H7 (cell line): ENCODE data around the gene NFATC2. TPM values are rescaled to one million over a fixed set of nuclear protein-coding genes. Genes with fewer than 3 reads are reported as not detected.

ENCODE experiments used
- DNase-seq: peaks from one replicate; pipeline ENCODE4 v3.0.0; 2012
- H3K27me3 ChIP-seq: 2 replicates; pipeline ENCODE4 v1.6.0; 2011; ENCODE audit warnings: mild to moderate bottlenecking, low read length; ENCODE audit not compliant: control insufficient read depth, insufficient read depth
- H3K36me3 ChIP-seq: replicated peaks from 2 replicates; pipeline ENCODE4 v1.5.1; 2011; ENCODE audit warnings: low read length; ENCODE audit not compliant: control insufficient read depth, insufficient read depth
- H3K4me3 ChIP-seq: 2 replicates; pipeline ENCODE4 v1.5.1; 2011; ENCODE audit warnings: low read depth, mild to moderate bottlenecking, control low read depth, low read length, moderate library complexity; ENCODE audit not compliant: insufficient read depth
- total RNA-seq: library from RNA; depleted of rRNA; stranded (reverse); fragments of >200 nt; shearing (Covaris generic); gene quantifications from 2 replicates; pipeline ENCODE4 v1.2.3, GENCODE V29; 2014

Gene NFATC2
- total RNA-seq, 1 experiment from 2014 or later: 0.28 TPM

DNA sequence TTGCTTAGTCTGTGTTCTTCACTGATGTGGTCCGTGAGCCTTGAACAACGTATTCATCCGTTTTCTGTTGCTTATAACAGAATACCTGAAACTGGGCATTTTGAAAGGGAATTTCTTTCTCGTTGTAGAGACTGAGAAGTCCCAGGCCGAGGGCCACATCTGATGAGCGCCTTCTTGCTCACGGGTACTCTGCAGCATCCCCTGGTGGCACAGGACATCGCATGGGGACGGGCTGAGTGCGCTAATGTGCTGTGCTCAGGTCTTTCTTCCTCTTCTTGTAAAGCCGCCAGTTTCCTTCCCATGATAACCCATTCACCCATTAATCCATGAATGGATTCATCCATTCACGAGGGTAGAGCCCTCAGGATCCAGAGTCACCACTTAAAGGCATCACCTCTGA is 161.0 kb downstream of the NFATC2 start:
- H3K27me3 ChIP-seq: no peaks in the 10 kb centered on the region
- no peaks in the 10 kb centered on the region for H3K36me3 ChIP-seq
- DNase-seq: no peak
- no peak overlapping the region for H3K4me3 ChIP-seq

DNA sequence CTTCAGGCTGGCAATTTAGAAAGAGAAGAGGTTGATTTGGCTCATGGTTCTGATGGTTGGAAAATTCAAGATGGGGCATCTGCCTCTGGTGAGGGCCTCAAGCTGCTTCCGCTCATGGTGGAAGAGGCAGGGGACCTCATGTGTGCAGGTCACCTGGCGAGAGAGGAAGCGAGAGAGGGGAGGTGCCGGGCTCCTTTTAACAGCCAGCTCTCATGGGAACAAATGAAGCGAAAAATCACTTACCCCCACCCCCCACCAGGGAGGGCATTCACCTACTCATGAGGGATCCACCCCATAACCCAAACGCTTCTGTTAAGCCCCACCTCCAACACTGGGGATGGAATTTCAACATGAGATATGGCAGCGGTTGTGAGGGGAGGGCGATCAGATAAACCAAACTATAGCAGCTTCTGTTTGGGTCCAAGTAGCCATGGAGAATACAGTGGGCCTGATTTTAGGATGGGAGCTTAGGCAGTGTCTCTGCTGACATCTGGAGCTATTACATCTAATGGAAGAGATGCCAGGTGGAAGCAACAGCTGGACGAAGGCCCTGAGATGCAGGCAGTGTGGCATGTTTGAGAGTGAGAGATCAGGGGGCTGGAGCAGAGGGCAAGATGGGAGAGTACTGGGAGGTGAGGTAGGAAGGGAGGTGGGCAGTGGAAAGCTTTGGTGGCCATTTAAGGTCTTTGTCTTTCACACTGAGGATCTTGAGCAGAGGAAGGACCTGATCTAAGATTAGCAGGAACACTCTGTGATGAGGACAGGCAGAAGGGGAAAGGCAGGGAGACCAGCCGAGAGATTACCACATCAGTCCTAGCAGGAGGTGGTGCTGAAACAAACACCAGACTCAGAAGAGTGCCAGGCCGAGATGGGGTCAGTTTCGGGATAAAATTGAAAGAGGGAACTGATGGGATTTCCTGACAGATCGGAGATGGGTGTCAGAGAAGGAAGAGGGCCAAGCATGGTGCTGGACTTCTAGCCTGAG is 161.8 kb downstream of the NFATC2 start:
- no peaks in the 10 kb centered on the region for H3K36me3 ChIP-seq
- H3K27me3 ChIP-seq: no peaks in the 10 kb centered on the region
- H3K4me3 ChIP-seq: no peak overlapping the region
- no peak for DNase-seq

DNA sequence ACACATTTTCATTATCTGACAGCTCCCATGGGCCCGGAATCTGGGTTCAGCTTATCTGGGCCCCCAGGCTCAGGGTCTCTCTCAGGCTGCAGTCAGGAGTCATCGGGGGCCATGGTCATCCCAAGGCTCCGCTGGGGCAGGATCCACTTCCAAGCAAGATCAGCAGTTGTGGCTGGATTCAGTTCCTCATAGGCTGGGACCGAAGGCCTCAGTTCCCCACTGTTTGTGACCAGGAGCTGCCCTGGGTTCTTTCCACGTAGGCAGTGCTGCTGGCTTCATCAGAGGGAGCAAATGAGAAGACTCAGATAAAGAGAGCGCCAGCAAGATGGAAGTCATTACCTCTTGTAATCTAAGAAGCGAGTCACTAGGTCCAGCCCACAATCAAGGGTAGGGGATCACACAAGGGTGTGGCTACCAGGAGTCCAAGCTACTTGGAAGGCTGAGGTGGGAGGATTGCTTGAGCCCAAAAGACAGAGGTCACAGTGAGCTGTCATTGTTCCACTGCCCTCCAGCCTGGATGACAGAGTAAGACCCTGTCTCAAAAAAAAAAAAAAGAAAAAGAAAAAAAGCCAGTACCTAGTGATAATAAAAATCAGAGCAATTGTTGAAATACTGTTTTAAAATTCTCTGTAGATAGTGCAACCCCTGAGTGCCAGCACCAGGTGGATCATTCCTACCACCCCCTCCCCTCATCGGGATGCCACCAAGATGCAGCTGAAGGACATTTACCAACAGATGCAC is 162.7 kb downstream of the NFATC2 start:
- H3K4me3 ChIP-seq: no peak overlapping the region
- no peaks in the 10 kb centered on the region for H3K27me3 ChIP-seq
- DNase-seq: no peak
- no peaks in the 10 kb centered on the region for H3K36me3 ChIP-seq

DNA sequence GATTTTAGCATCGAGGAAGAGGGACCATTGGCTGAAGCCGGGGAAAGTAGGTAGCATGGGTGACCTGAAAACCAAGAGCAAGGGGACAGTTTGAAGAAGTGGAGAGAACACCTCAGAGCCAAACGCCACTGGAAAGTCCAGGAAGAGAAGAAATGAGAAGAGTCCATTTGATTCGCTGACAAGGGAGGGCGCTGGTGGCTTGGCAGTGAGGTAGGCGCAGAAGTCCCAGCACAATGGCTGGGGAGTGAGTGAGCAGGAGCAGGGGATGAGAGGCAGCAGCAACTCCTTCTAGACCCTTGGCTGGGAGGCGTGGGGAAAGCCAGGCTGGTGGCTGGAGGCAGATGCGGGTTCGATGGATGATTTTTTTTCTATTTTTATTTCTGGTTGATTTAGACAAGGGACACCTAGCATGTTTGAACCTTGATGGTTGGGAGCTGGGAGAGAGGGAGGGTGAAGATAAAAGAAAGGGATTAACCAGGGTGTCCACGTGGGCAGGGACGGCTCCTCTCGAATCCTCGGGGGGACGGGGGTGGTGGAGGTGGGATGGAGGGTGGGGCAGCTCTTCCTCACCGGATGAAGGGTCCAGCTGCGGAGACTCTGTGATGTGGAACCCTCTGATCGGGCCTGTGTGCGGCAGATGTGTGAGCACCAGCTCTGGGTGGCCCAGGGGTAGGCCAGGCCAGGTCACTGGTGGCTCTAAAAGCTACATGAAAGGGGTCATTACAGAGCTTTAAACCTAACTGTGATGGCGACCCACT is 164.2 kb downstream of the NFATC2 start:
- DNase-seq: peak; percentile 79
- Histone ChIP-seq H3K36me3 (no peaks in the 10 kb centered on the region), H3K27me3 (no peaks in the 10 kb centered on the region), H3K4me3 (no peak overlapping the region)

DNA sequence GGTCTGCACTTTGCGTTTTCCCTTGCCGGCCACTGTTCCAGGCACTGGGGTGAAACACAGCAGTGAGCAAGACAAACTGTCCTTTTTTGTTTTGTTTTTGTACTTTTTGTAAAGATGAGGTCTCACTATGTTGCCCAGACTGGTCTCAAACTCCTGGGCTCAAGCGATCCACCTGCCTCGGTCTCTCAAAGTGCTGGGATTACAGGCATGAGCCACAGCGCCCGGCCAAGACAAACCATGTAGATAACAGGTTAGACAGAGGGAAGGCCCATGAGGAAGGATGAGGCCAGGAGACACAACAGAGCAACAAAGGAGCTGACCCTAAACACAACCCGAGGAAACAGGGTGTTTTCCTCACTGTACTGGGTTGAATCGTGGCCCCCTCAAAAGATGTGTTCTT is 165.4 kb downstream of the NFATC2 start:
- no peaks in the 10 kb centered on the region for H3K27me3 ChIP-seq
- DNase-seq: no peak
- H3K4me3 ChIP-seq: no peak overlapping the region
- no peaks in the 10 kb centered on the region for H3K36me3 ChIP-seq

DNA sequence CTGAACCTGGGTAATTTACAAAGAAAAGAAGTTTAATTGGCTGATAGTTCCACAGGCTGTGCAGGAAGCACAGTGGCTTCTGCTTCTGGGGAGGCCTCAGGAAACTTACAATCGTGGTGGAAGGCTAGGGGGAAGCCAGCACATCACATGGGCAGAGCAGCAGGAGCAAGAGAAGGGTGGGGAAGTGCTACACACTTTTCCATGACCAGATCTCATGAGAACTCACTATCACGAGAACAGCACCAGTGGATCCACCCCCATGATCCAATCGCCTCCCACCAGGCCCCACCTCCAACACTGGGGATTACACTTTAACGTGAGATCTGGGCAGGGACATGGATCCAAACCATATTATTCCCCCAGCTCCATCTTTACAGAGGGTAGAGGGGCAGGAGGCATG is 166.4 kb downstream of the NFATC2 start:
- Histone ChIP-seq H3K27me3 (no peaks in the 10 kb centered on the region), H3K36me3 (no peaks in the 10 kb centered on the region), H3K4me3 (no peak overlapping the region)
- no peak for DNase-seq

DNA sequence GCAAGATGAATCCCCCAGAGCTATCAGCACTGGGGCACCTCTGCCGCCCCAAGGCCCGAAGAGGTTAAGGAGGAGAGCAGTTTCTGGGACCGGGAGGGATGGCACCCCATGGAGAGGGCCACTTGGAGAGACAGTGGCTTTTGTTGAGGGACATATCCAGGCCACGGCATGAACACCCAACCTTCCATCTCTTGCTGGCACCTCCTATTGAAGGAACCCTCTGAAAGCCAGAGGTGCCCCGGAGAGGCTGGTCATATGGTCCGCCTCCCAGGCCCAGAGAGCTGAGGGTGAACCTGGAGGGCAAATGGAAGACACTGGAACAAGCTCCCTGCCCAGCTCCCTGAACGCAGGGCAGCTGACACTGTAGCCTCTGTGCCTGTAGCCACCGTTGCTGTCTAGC is 167.0 kb downstream of the NFATC2 start:
- Histone ChIP-seq H3K36me3 (no peaks in the 10 kb centered on the region), H3K27me3 (no peaks in the 10 kb centered on the region), H3K4me3 (no peak overlapping the region)
- DNase-seq: no peak

DNA sequence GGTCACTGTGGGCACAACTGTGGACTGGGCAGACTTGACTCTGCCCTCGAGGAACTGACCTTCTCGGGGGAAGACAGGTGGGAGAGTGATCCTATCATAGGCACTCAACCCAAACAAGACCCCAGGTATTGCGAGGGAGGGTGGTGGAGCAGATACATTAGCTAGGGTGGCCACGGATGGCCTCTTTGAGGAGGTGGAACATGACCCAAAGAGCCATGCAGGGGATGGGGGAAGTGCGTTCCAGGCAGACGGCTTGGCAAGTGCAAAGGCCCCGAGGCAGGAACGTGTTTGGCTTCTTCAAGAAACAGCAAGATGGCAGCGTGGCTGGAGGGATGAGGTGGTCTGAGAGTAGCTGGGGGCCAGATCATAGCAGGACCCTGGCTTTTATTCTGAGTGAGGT is 167.6 kb downstream of the NFATC2 start:
- Histone ChIP-seq H3K27me3 (no peaks in the 10 kb centered on the region), H3K36me3 (no peaks in the 10 kb centered on the region), H3K4me3 (no peak overlapping the region)
- DNase-seq: no peak

DNA sequence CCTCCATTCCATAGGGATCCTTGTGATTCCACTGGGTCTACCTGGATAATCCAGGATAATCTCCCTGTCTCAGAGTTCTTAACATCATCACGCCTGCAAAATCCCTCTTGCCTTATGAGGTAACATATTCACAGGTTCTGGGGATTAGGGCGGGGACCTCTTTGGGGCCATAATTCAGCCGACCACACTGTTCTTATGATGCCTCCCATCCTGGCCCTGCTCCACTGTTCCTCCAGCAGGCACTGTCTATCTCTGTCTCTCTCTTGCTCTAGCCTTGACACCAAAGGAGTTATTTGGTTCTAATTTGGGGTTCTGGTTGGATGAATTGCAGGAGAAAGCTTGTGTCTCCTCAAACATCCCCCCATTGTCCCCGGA is 168.1 kb downstream of the NFATC2 start:
- no peaks in the 10 kb centered on the region for H3K36me3 ChIP-seq
- no peaks in the 10 kb centered on the region for H3K27me3 ChIP-seq
- no peak overlapping the region for H3K4me3 ChIP-seq
- no peak for DNase-seq

DNA sequence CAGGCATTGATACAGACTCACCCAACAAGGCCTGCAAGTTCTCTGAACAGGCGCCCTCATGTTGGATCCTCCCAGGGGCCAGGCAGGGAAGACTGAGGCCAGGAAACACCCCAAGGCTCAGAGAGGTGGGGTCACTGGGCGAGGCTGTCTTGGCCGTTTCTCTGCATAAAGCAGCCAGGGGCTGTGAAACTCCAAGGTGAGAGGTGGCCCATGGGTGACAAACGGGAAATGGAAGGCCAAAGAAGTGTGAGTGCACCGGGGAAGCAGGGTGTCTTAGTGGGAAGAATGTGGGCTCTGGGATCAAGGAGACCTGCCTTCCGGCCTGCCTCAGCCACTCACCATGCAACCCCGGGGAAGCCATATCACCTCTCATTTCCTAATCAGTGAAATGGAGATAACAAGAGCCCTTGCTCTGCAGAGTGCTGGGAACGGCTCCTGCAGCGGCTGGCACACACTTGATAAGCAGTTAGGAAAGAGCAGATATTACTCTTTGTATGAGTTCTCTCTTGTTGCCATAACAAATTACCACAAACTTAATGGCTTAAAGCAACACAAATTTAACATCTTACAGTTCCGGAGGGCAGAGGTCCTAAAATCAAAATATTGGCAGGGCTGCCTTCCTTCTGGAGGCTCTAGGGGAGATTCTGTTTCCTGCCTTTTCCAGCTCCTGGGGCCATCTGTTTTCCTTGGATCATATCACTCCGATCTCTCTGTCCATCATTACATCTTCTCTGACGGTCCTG is 168.6 kb downstream of the NFATC2 start:
- Histone ChIP-seq H3K4me3 (no peak overlapping the region), H3K36me3 (no peaks in the 10 kb centered on the region), H3K27me3 (no peaks in the 10 kb centered on the region)
- no peak for DNase-seq

DNA sequence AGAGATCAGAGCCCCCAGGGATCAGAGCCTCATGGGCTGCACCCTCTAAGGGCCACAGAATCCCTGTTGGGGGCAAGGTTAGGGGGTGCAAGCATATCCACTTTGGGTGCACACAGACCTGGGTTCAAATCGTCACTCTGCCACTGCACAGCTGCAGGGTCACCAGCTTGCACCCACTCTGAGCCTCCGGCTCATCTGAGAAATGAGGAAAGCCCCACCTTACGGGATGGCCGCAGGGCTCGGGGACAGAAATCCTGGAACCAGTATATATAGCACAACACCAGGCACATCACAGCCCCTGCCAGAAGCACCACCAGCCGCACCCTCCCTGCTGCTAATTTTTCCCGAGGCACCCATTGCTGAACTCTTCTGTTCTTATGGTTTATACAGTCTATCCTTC is 169.6 kb downstream of the NFATC2 start:
- H3K36me3 ChIP-seq: no peaks in the 10 kb centered on the region
- no peak for DNase-seq
- H3K4me3 ChIP-seq: no peak overlapping the region
- no peaks in the 10 kb centered on the region for H3K27me3 ChIP-seq

DNA sequence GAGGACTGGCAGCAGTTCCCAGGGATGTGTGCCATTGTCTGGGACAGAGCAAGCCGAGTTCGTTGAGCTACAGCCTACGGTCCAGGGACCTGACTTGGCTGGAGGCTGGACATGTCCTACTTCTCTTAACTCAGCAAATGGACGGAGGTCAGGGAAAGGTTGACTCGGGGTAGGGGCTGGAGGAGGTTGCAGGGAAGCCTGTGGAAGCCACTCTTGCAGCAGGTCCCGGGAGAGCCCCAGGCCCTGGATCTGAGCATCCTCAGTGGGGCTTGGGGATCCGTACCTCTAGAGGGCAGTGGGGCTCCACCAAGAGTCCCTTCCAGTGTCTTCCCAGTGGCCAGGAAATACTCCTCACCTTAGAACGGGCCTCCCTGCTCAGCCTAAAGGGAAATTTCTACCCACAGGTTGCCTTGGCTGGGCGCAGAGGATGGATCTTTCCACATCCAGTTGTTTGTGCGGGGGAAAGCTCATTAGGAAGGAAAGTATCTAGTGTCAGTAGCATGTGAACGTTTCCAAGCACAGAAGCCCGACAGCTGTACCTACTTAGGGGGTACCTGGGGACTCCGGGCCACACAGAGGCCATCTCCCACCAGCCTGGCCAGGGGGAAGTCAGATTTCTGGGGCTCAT is 170.2 kb downstream of the NFATC2 start:
- peak; percentile 91 for DNase-seq
- H3K27me3 ChIP-seq: no peaks in the 10 kb centered on the region
- no peak overlapping the region for H3K4me3 ChIP-seq

DNA sequence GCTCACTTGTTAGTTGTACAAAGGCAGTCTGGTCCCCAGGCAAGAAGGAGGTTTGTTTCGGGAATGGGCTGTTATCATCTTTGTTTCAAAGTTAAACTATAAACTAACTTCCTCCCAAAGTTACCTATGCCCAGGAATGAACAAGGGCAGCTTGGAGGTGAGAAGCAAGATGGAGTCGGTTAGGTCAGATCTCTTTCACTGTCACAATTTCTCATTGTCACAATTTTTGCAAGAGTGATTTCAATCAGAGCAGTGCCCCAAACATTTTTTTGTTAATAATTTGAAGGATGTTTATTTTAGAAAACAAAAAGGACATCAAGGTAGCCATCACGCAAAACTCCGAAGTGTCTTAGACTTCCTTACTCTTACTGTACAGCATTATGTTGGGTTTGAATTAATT is 170.8 kb downstream of the NFATC2 start:
- no peak overlapping the region for H3K4me3 ChIP-seq

More for the DNA sequence above, 170.2 kb downstream of the NFATC2 start:
- no peaks in the 10 kb centered on the region for H3K36me3 ChIP-seq

DNA sequence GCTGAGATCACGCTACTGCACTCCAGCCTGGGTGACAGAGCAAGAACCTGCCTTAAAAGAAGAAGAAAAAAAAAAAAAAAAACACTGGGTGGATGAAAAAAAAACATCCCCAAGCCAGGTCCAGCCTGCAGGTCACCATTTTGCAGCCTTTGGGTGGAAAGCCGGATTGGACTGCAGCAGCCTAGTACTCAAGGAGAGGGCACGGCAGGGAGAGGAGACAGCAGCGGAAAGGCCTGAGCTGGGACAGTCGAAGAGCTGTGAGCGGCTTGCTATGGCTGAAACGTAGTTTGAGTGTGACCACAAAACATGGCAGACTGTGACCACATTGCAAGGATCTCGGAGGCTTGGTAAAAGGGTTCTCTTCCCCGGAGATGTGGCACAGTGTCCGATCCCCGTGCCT is 173.0 kb downstream of the NFATC2 start:
- Histone ChIP-seq H3K36me3 (no peaks in the 10 kb centered on the region), H3K27me3 (no peaks in the 10 kb centered on the region), H3K4me3 (no peak overlapping the region)
- DNase-seq: no peak

More for the DNA sequence above, 170.8 kb downstream of the NFATC2 start:
- Histone ChIP-seq H3K36me3 (no peaks in the 10 kb centered on the region), H3K27me3 (no peaks in the 10 kb centered on the region)
- no peak for DNase-seq
